GM19099 (cell line): ENCODE measurements around the gene ADAP1.

Experiments
- POLR2A ChIP-seq: IDR thresholded peaks from 3 replicates; pipeline ENCODE4 v1.6.1; 2011; ENCODE audit warnings: low read depth; ENCODE audit not compliant: insufficient read length; ENCODE audit errors: extremely low read depth

The ADAP1 gene

GRCh38 chr7:927031-927671 is 27.3 kb downstream of the ADAP1 start:
- no peak for TF ChIP-seq POLR2A

GRCh38 chr7:926061-927030 is 28.1 kb downstream of the ADAP1 start:
- TF ChIP-seq POLR2A = no peak

GRCh38 chr7:925601-926000 is 28.9 kb downstream of the ADAP1 start:
- TF ChIP-seq POLR2A = no peak

DNA sequence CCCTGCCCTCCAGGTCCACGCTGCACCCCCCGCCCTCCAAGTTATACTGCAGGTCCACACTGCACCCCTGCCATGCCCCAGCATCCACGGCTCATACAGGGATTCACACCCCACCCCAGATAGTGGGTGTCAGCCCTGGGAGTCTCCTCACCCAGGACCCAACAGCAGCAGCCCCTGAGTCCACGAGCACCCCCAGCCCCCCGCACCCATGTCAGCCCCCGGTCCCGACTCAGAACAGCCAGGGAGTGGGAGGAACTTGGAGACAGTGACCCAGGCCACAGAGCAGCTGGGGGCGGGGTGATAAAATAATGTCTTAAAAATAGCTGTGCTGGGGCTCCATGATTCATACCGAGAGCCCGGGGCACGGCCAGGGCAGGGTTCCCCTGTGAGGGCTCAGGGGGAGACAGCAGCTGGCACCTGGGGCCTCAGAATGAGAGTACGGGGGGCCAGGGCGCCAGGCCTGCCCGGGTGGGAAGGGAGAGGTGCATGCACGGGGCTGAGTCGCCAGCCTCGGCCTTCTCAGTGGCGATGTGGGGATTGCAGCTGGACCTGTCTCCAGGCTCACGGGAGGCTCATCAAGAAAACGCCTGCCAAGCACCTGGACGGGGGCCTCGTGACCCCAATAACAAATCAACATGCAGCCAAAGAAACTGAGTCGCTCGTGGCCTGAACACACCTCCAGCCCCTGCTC is 29.8 kb downstream of the ADAP1 start:
- peak; percentile 47 for TF ChIP-seq POLR2A

DNA sequence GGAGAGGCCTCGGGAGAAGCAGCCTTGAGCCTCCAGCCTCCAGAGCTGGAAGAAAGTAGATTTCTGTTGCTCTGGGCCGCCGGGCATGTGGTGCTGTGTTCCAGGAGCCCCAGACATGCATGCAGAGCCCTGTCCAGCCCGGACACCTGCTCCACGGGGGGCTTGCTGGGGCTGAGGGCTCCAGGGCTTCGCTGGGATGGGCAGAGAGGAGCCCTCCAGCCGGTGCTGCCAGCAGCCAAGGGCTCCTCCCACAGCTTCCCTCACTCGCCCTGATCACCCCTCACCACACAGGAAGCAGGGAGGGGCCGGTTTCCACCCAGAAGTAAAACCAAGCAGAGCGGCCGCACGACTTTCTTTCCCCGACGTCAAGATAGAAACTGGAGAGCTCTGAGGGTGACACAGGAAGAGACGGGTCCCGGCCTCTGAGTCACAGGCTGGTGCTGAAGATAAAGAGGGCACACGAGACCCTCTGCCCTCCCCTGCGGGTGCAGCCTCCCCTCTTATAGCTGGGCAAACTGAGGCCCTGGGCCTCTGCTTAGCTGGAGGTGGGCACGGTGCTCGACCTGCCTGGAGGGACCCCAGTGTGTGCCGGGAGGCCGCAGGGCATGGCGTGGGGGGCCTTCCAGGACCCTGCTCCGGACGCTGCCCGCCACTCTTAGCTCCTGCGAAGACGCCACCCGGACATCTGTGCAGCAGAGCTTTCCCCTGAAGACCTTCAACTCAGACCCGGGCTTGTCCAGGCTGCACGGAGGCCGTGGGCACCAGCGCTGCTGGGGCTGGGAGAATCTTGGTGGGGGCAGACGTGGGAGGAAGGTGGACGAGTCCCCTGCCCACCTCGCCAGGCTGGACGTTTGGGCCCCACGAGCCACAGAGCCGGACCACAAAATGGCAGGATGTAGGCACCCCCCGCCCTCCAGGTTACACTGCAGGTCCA is 31.1 kb downstream of the ADAP1 start:
- TF ChIP-seq POLR2A = peak; percentile 84

DNA sequence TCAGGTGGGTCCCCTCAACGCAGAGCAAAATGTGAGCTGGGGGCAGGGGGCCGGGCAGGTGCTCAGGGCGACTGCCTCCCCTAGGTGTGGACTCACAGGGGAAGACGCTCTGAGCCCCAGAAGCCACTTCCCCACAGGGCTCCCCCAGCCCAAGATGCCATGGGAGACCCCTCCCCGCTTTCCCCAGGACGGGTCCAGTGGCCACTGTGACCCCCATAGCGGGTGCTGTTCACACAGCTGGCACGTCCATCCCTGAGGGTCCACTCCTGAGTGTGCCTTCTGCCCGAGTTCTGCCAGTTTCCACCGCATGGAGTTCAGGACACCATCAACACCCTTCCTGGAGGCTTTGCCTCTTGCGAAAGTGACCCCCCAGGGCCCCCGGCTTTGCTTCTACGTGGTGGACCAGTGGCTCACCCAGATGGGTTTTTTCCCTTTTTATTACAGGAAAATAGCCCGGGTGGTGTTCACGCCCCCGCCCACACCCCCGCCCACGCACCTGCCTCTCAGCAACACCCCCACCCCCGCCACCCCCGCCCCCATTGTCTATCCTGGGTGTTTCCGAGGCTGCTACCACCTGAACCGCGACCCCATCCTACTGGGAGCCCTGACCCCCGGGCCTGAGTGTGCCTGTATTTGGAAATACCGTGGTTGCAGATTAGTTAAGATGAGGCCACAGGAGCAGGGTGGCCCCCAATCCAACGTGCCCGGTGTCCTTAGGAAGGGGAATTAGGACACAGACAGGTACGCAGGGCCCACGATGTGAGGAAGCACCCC is 32.0 kb downstream of the ADAP1 start:
- TF ChIP-seq POLR2A = no peak

GRCh38 chr7:921581-922333 is 32.7 kb downstream of the ADAP1 start:
- TF ChIP-seq POLR2A = no peak

DNA sequence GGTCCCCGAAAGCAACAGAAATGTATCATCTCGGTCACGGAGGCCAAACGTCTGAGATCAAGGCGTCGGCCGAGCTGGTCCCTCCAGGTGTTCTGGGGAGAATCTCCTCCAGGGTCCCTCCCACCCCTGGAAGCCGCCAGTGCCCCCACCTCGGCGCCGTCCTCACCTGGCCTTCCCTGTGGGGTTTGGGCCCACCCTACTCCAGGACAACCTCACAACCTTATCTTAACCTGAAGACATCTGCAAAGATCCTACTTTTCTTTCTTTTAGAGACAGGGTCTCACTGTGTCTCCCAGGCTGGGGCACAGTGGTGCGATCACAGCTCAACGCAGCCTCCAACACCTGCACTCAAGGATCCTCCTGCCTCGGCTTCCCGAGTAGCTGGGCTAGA is 33.4 kb downstream of the ADAP1 start:
- TF ChIP-seq POLR2A = no peak

DNA sequence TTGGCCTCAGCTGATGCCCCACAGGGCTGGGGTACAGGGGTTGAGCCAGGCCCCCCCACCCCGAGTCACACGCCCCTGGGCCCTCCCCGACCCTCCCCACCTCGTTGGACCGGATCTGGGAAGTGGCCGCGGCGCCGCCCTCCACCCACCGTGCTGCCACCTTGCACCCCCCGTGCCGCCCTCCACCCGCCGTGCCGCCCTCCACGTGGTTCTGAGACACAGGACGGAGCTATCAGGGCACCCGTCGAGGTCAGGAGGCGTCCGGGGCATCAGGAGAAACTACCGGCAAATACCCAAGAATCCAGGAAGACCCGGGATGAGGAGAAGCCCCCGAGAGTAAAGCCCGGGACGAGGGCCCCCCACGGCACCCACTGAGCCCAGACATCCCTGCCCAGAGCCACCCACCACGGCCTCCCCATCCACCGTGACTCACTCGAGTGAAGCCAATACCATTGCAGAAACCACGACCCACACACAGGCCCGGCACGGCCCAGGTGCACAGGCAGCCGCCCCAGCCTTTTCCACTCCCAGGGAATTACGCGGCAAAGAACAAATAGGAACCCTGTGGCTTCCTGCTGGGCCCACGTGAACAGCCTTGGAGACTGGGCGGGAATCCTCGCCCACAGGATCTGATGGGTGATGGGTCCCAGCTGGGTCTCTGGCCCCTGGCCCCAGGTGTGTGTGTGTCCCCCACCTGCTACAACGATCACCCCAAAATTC is 34.0 kb downstream of the ADAP1 start:
- TF ChIP-seq POLR2A = no peak

DNA sequence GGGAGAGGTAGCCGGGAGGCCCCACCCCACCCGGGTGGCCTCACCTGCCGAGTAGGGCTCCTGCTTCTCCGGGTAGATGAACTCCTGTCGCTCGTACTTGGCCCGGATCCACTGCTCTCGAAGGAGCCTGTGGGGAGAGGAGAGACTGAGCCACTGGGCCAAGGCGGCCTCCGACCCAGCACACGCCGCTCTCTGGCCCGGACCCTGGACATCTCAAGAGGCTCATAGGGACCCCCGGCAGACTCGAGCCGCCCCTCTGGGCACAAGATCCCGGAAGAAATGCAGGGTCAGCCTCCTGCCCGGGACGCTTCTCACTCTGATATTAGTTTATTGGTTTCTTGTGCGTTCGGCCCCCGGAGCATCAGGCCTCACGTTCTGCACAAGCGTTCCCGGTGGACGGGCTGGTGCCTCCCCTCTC is 34.5 kb downstream of the ADAP1 start:
- TF ChIP-seq POLR2A = no peak

DNA sequence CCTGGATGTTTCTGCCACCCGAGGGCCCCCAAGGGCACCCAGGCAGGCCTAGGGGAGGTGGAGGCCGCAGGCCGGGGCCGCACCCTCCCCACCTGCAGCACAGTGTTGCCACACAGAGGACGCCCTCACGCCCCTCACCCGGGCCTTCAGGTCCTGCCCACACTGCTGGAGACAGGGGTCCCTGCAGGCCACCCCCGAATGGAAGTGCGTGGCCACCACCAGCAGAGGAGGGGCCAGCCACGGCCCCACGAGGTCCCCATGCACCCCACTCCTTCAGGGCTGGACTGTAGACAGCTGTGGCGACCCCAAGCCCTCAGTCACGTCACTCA is 35.4 kb downstream of the ADAP1 start:
- no peak for TF ChIP-seq POLR2A

DNA sequence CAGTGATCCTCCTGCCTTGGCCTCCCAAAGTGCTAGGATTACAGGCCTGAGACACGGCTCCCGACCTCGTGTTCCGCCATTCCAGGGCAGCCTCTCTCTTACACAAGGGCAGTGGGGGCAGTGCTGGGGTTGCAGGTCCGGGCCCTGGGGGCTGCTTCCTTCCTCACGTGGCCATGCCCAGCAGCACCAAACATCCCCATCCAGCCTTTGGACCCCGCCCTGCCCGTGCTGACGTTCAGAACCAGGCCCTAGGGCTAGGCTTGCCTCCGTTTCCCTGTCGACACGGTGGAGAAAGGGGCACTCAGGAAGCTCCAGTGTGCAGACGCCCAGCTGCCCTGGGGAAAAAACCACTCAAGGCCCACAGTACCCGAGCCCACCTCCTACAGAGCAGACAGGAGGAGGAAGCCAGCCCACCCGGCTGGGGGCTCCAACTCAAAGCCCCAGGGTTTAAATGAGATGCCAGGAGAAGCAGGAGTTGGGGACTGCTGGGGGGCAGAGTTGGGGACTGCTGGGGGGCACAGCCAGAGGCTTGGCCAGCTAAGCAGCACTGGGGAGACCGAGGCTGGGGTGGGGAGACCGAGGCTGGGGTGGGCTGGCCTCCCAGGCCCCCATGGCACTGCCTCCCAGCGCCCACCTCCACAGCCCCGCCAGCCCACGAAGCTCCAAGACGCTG is 35.9 kb downstream of the ADAP1 start:
- no peak for TF ChIP-seq POLR2A
